ENCODE results near the gene VSNL1.

The VSNL1 gene

GRCh38 chr2:17583166-17583565, 42.7 kb downstream of the VSNL1 start:
- no peak for DNase-seq (ENCODE audit: low read depth)

GRCh38 chr2:17583646-17584045, 43.1 kb downstream of the VSNL1 start:
- no peak for DNase-seq (ENCODE audit: low read depth)

GRCh38 chr2:17584689-17585088, 44.2 kb downstream of the VSNL1 start:
- no peak for DNase-seq (ENCODE audit: low read depth)

GRCh38 chr2:17587469-17587868, 47.0 kb downstream of the VSNL1 start:
- no peak for DNase-seq (ENCODE audit: low read depth)

GRCh38 chr2:17588031-17588430, 47.5 kb downstream of the VSNL1 start:
- no peak for DNase-seq (ENCODE audit: low read depth)

GRCh38 chr2:17589406-17590035, 49.0 kb downstream of the VSNL1 start:
- no peak for DNase-seq (ENCODE audit: low read depth)

- DNase-seq (ENCODE audit: low read depth): no peak
These were observed 49.9 kb downstream of the VSNL1 start for GRCh38 chr2:17590342-17590911.

GRCh38 chr2:17591846-17592245, 51.4 kb downstream of the VSNL1 start:
- DNase-seq (ENCODE audit: low read depth): no peak

- DNase-seq (ENCODE audit: low read depth): no peak
These were observed 52.4 kb downstream of the VSNL1 start for GRCh38 chr2:17592731-17593409.

GRCh38 chr2:17593445-17593840, 52.9 kb downstream of the VSNL1 start:
- no peak for DNase-seq (ENCODE audit: low read depth)

- no peak for DNase-seq (ENCODE audit: low read depth)
These were observed 53.5 kb downstream of the VSNL1 start for GRCh38 chr2:17593841-17594491.

- DNase-seq (ENCODE audit: low read depth): peak; percentile 12
These were observed 54.3 kb downstream of the VSNL1 start for GRCh38 chr2:17594533-17595401.

GRCh38 chr2:17599617-17600016, 59.1 kb downstream of the VSNL1 start:
- DNase-seq (ENCODE audit: low read depth): no peak

GRCh38 chr2:17600556-17601204, 60.2 kb downstream of the VSNL1 start:
- DNase-seq (ENCODE audit: low read depth): no peak

- no peak for DNase-seq (ENCODE audit: low read depth)
These were observed 63.6 kb downstream of the VSNL1 start for GRCh38 chr2:17604050-17604449.

GRCh38 chr2:17605696-17606095, 65.2 kb downstream of the VSNL1 start:
- DNase-seq (ENCODE audit: low read depth): no peak

- no peak for DNase-seq (ENCODE audit: low read depth)
These were observed 66.4 kb downstream of the VSNL1 start for GRCh38 chr2:17606851-17607250.

GRCh38 chr2:17607379-17607778, 66.9 kb downstream of the VSNL1 start:
- DNase-seq (ENCODE audit: low read depth): no peak

GRCh38 chr2:17608251-17608650, 67.8 kb downstream of the VSNL1 start:
- no peak for DNase-seq (ENCODE audit: low read depth)

GRCh38 chr2:17610521-17610920, 70.0 kb downstream of the VSNL1 start:
- DNase-seq (ENCODE audit: low read depth): no peak

GRCh38 chr2:17611036-17611435, 70.5 kb downstream of the VSNL1 start:
- DNase-seq (ENCODE audit: low read depth): no peak

All from GM04503 (cell line).